ENCODE results near the gene WFDC5. TPM values are rescaled to one million over a fixed set of nuclear protein-coding genes. Genes with fewer than 3 reads are reported as not detected.
A peak's percentile ranks its signal among the peaks of the same experiment; 100 is the strongest.

WFDC5 gene
- total RNA-seq, 1 donor: not detected

GRCh38 chr20:45060294-45060693 lies 54.7 kb downstream of the WFDC5 start:
- H3K79me2 ChIP-seq (ENCODE audit: insufficient read depth, low read length): peaks cover 21% of the 10 kb centered on the region
- peaks cover 49% of the 10 kb centered on the region for H3K4me1 ChIP-seq (ENCODE audit: insufficient read depth, low read length)
- H3K27ac ChIP-seq (ENCODE audit: low read depth, low read length): peak overlapping the region; percentile 57
- H2AFZ ChIP-seq (ENCODE audit: low read length): no peak overlapping the region
- H3K36me3 ChIP-seq (ENCODE audit: insufficient read depth, low read length): peaks cover 5% of the 10 kb centered on the region
- no peak overlapping the region for H3K4me3 ChIP-seq (ENCODE audit: insufficient read depth, low read length)
- no peak for TF ChIP-seq CTCF (IDR thresholded peaks at IDR 0.05; ENCODE audit: extremely low read depth, low read depth, low read length)
- no peaks in the 10 kb centered on the region for H4K20me1 ChIP-seq (ENCODE audit: insufficient read depth, low read length)
- H3K27me3 ChIP-seq (ENCODE audit: insufficient read depth, low read length): no peaks in the 10 kb centered on the region
- no peak overlapping the region for H3K4me2 ChIP-seq (ENCODE audit: insufficient read depth, low read length)
- DNase-seq (ENCODE audit: insufficient read length, low spot score, missing footprints): peak; percentile 68
- no peaks in the 10 kb centered on the region for H3K9me3 ChIP-seq (ENCODE audit: low read depth, low read length)

Other genes starting within 250 kb of the WFDC5 start
- gene YWHAB, start 229.5 kb downstream of the WFDC5 start, total RNA-seq: 121 and 135 TPM in 2 replicates
- gene PABPC1L, start 205.1 kb downstream of the WFDC5 start, total RNA-seq: 11.2 and 15.6 TPM in 2 replicates
- 16.3 and 18.3 TPM in 2 replicates for gene TOMM34, start 154.8 kb downstream of the WFDC5 start, total RNA-seq
- gene STK4, start 148.7 kb downstream of the WFDC5 start, total RNA-seq: 33.3 and 33.7 TPM in 2 replicates
- 0.59 and 1.1 TPM in 2 replicates for gene KCNS1, start 14.0 kb downstream of the WFDC5 start, total RNA-seq
- gene WFDC12, start 9.3 kb upstream of the WFDC5 start, total RNA-seq: not detected in 2 replicates
- gene PI3, start 59.7 kb upstream of the WFDC5 start, total RNA-seq: not detected in 2 replicates
- not detected in 2 replicates for gene SEMG1, start 91.9 kb upstream of the WFDC5 start, total RNA-seq
- gene SEMG2, start 106.2 kb upstream of the WFDC5 start, total RNA-seq: not detected in 2 replicates
- gene SLPI, start 139.4 kb upstream of the WFDC5 start, total RNA-seq: 1.4 and 2.1 TPM in 2 replicates
- gene RBPJL, start 191.7 kb upstream of the WFDC5 start, total RNA-seq: not detected in 2 replicates
- gene MATN4, start 193.1 kb upstream of the WFDC5 start, total RNA-seq: under 0.01 TPM in 1 of 2 replicates, not detected in the other
- gene SDC4, start 233.2 kb upstream of the WFDC5 start, total RNA-seq: 182 and 267 TPM in 2 replicates
- 26.5 and 31.8 TPM in 2 replicates for gene SYS1, start 248.0 kb upstream of the WFDC5 start, total RNA-seq